Esophagus muscularis mucosa (tissue), 4 donors: ENCODE results near the gene RSPO1.

Experiments used
- EP300 ChIP-seq: sonication (generic); formaldehyde crosslinking; IDR thresholded peaks from one replicate; pipeline ENCODE4 v1.6.1; 2017; ENCODE audit warnings: antibody characterized with exemption
- POLR2A ChIP-seq: fragments of 450-650 bp; IDR thresholded peaks from one replicate; pipeline ENCODE4 v1.6.1; 2017; ENCODE audit warnings: antibody characterized with exemption, moderate library complexity, mild to moderate bottlenecking, low read depth
- POLR2AphosphoS5 ChIP-seq, 2 donors: sonication (generic); formaldehyde crosslinking; IDR thresholded peaks; one replicate each; pipeline ENCODE4 v1.6.1; 2017; ENCODE audit warnings: antibody characterized with exemption in 2 of 2
- TF ChIP-seq, protein P1 (sequence below), 3 experiments: fragments of 200-600 bp in 2 of 3; fragments of 450-650 bp in 1 of 3; sonication (generic) in 2 of 3; IDR thresholded peaks; one replicate each; pipeline ENCODE4 v1.5.1; 2017 to 2019; ENCODE audit warnings: antibody characterized with exemption in 3 of 3, mild to moderate bottlenecking in 2 of 3, moderate library complexity in 1 of 3

DNA sequence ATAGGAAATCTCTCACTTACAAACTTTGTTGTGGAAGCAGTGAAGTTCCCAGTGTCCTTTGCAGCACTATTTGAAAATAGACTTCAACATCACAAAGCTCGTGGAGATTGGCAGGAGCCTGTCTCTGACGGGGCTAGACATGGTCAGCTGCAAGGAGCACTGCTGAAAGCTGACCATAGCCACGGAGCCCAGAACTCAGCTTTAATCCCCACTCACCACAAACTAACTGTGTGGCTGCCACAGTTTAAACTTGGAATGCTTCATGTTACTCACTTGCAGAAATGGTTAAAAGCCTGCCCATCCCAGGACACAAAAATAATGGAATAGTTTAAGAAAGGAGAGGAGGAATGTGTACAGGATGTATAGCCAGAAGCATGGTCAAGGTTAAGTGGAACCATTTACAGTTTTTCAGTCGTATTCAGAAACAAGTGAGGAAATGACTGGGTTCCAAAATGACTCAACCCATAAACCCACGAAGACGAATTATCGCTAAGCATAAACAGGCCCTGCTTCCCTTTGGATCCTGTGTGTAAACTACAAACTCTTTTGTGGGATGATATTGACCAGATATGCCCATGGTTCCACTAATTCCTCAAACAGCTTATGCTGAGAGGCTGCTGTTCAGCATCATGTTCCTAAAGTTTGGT lies 59.7 kb downstream of the RSPO1 start:
- TF ChIP-seq, protein P1, sequence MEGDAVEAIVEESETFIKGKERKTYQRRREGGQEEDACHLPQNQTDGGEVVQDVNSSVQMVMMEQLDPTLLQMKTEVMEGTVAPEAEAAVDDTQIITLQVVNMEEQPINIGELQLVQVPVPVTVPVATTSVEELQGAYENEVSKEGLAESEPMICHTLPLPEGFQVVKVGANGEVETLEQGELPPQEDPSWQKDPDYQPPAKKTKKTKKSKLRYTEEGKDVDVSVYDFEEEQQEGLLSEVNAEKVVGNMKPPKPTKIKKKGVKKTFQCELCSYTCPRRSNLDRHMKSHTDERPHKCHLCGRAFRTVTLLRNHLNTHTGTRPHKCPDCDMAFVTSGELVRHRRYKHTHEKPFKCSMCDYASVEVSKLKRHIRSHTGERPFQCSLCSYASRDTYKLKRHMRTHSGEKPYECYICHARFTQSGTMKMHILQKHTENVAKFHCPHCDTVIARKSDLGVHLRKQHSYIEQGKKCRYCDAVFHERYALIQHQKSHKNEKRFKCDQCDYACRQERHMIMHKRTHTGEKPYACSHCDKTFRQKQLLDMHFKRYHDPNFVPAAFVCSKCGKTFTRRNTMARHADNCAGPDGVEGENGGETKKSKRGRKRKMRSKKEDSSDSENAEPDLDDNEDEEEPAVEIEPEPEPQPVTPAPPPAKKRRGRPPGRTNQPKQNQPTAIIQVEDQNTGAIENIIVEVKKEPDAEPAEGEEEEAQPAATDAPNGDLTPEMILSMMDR (IDR thresholded peaks at IDR 0.05): no peak
- TF ChIP-seq POLR2AphosphoS5 (IDR thresholded peaks at IDR 0.05) (no peak), POLR2A (no peak), EP300 (no peak)
